OCI-LY3 (cell line): ENCODE results near the gene TEDC2.

Experiments
- H2AFZ ChIP-seq: fragments of 200-600, 300-600 bp; shearing (Covaris generic); 2 replicates; pipeline ENCODE4 v1.6.0; 2014; ENCODE audit warnings: antibody characterized with exemption, low read depth, low read length
- H3K27ac ChIP-seq: fragments of 200-600, 300-600 bp; sonication (generic); 2 replicates; pipeline ENCODE4 v1.5.1; 2014; ENCODE audit warnings: mild to moderate bottlenecking, low read length, moderate library complexity, mixed read lengths
- H3K27me3 ChIP-seq: fragments of 200-600, 300-600 bp; sonication (generic); 2 replicates; pipeline ENCODE4 v1.6.1; 2014; ENCODE audit warnings: low read depth, low read length, mixed read lengths
- H3K36me3 ChIP-seq: fragments of 200-600, 300-600 bp; sonication (generic); replicated peaks from 2 replicates; pipeline ENCODE3; 2014; ENCODE audit warnings: low read depth, low read length, mixed read lengths
- H3K4me1 ChIP-seq: fragments of 300-600, 200-600 bp; sonication (generic); 2 replicates; pipeline ENCODE4 v1.6.1; 2014; ENCODE audit warnings: low read length, mixed read lengths
- H3K4me2 ChIP-seq: fragments of 200-600, 300-600 bp; sonication (generic); 2 replicates; pipeline ENCODE4 v1.6.1; 2014; ENCODE audit warnings: low read length, mixed read lengths
- H3K4me3 ChIP-seq: fragments of 300-600, 200-600 bp; sonication (generic); 2 replicates; pipeline ENCODE4 v1.5.1; 2014; ENCODE audit warnings: antibody characterized with exemption, mild to moderate bottlenecking, low read length, moderate library complexity
- H3K79me2 ChIP-seq: fragments of 300-600, 200-600 bp; shearing (Covaris generic); 2 replicates; pipeline ENCODE4 v1.6.1; 2014; ENCODE audit warnings: mild to moderate bottlenecking, low read length, mixed read lengths
- H3K9ac ChIP-seq: fragments of 300-600, 200-600 bp; shearing (Covaris generic); 2 replicates; pipeline ENCODE4 v1.6.0; 2014; ENCODE audit warnings: mild to moderate bottlenecking, low read length, moderate library complexity
- H3K9me3 ChIP-seq: fragments of 200-600, 300-600 bp; shearing (Covaris generic); 2 replicates; pipeline ENCODE4 v1.6.1; 2014; ENCODE audit warnings: low read length, mixed read lengths; ENCODE audit not compliant: insufficient read depth
- H4K20me1 ChIP-seq: fragments of 200-600, 300-600 bp; sonication (generic); 2 replicates; pipeline ENCODE4 v1.6.1; 2016; ENCODE audit warnings: low read length, mixed read lengths; ENCODE audit not compliant: insufficient read depth
- EZH2phosphoT487 ChIP-seq: fragments of 200-600 bp; shearing (Covaris generic); IDR thresholded peaks from 2 replicates; pipeline ENCODE4 v1.6.1; 2018; ENCODE audit warnings: antibody characterized with exemption, mixed run types, low read depth
- TF ChIP-seq, protein P1 (sequence below): fragments of 200-600, 300-600 bp; sonication (generic); IDR thresholded peaks from 2 replicates; pipeline ENCODE4 v1.5.1; 2014; ENCODE audit warnings: antibody characterized with exemption, low read length, low read depth

The TEDC2 gene

GRCh38 chr16:2475413-2476344, 15.8 kb downstream of the TEDC2 start:
- Histone ChIP-seq H3K4me2 (peak overlapping the region; percentile 93), H3K9me3 (no peaks in the 10 kb centered on the region), H4K20me1 (peaks cover 7% of the 10 kb centered on the region; the same call in 1 of the 2 replicates), H3K4me3 (peak overlapping the region; percentile 98), H3K36me3 (no peaks in the 10 kb centered on the region), H2AFZ (no peak overlapping the region), H3K79me2 (peaks cover 11% of the 10 kb centered on the region; the same call in 1 of the 2 replicates), H3K9ac (peak overlapping the region; percentile 59), H3K4me1 (peaks cover 9% of the 10 kb centered on the region), H3K27me3 (peaks cover 4% of the 10 kb centered on the region; the same call in 1 of the 2 replicates), H3K27ac (no peak overlapping the region)
- no peak for TF ChIP-seq EZH2phosphoT487
- TF ChIP-seq, protein P1, sequence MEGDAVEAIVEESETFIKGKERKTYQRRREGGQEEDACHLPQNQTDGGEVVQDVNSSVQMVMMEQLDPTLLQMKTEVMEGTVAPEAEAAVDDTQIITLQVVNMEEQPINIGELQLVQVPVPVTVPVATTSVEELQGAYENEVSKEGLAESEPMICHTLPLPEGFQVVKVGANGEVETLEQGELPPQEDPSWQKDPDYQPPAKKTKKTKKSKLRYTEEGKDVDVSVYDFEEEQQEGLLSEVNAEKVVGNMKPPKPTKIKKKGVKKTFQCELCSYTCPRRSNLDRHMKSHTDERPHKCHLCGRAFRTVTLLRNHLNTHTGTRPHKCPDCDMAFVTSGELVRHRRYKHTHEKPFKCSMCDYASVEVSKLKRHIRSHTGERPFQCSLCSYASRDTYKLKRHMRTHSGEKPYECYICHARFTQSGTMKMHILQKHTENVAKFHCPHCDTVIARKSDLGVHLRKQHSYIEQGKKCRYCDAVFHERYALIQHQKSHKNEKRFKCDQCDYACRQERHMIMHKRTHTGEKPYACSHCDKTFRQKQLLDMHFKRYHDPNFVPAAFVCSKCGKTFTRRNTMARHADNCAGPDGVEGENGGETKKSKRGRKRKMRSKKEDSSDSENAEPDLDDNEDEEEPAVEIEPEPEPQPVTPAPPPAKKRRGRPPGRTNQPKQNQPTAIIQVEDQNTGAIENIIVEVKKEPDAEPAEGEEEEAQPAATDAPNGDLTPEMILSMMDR: no peak

GRCh38 chr16:2476345-2476720, 16.4 kb downstream of the TEDC2 start:
- H3K9me3 ChIP-seq: no peaks in the 10 kb centered on the region
- no peak overlapping the region for H3K9ac ChIP-seq
- no peaks in the 10 kb centered on the region for H3K27me3 ChIP-seq
- no peak overlapping the region for H3K4me3 ChIP-seq
- H2AFZ ChIP-seq: no peak overlapping the region
- peaks cover 7% of the 10 kb centered on the region; the same call in 1 of the 2 replicates for H4K20me1 ChIP-seq
- no peak overlapping the region for H3K27ac ChIP-seq
- H3K36me3 ChIP-seq: no peaks in the 10 kb centered on the region
- H3K4me2 ChIP-seq: peak overlapping the region; percentile 93
- H3K79me2 ChIP-seq: peaks cover 11% of the 10 kb centered on the region; the same call in 1 of the 2 replicates
- H3K4me1 ChIP-seq: peaks cover 6% of the 10 kb centered on the region
- TF ChIP-seq, protein P1: no peak
- TF ChIP-seq EZH2phosphoT487: no peak

DNA sequence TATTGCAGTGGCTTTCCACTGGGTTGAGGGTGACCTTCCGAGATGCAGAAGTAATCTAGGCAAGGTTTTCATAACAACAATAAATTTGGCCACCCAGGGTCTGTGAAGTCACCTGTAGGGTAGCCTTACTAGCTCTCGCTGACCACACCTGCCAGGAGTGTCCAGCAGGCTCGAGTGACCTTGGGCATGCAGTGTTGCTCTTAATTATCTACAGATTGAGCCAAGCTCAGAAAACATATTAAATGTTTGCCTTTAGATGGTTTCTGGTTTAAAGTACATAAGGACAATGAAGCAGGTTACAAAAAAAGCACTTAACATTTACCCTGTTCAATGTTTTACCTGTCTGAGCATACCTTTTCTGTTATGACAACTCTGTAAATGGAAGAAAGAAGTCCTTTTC, 16.8 kb downstream of the TEDC2 start:
- H3K9ac ChIP-seq: no peak overlapping the region
- no peaks in the 10 kb centered on the region for H3K27me3 ChIP-seq
- no peak overlapping the region for H3K27ac ChIP-seq
- peaks cover 11% of the 10 kb centered on the region; the same call in 1 of the 2 replicates for H3K79me2 ChIP-seq
- H3K9me3 ChIP-seq: no peaks in the 10 kb centered on the region
- no peaks in the 10 kb centered on the region for H3K36me3 ChIP-seq
- H3K4me3 ChIP-seq: no peak overlapping the region
- H4K20me1 ChIP-seq: peaks cover 7% of the 10 kb centered on the region; the same call in 1 of the 2 replicates
- H3K4me1 ChIP-seq: peaks cover 6% of the 10 kb centered on the region
- H2AFZ ChIP-seq: no peak overlapping the region
- TF ChIP-seq EZH2phosphoT487: no peak
- TF ChIP-seq, protein P1: no peak
- no peak overlapping the region for H3K4me2 ChIP-seq

DNA sequence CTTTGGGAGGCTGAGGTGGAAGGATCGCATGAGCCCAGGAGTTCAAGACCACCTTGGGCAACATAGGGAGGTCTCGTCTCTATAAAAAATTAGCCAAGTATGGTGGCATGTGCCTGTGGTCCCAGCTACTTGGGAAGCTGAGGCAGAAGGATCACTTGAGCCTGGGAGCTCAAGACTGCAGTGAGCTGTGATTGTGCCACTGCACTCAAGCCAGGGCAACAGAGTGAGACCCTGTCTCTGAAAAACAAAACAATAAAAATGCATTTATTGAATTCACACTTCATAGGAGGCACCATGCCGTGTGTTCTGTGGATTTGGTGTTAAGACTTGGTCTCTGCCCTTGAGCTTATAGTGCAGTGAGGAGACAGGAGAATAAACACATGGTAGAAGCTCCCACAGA, 17.4 kb downstream of the TEDC2 start:
- Histone ChIP-seq H3K36me3 (no peaks in the 10 kb centered on the region), H2AFZ (no peak overlapping the region), H3K27ac (no peak overlapping the region), H3K4me3 (no peak overlapping the region), H3K4me2 (no peak overlapping the region), H3K9me3 (no peaks in the 10 kb centered on the region), H3K4me1 (peaks cover 6% of the 10 kb centered on the region), H3K9ac (no peak overlapping the region), H4K20me1 (peaks cover 7% of the 10 kb centered on the region; the same call in 1 of the 2 replicates), H3K27me3 (no peaks in the 10 kb centered on the region), H3K79me2 (peaks cover 11% of the 10 kb centered on the region; the same call in 1 of the 2 replicates)
- TF ChIP-seq, protein P1: no peak
- TF ChIP-seq EZH2phosphoT487: no peak
